Activated B cell treated with CpG ODN at 0.5 μM for 24 hours (primary cell): ENCODE data around the gene CD247. TPM values are rescaled to one million over a fixed set of nuclear protein-coding genes. Genes with fewer than 3 reads are reported as not detected.

Experiments used
- ATAC-seq: fragments of 200-7000 bp; cut with Tn5 transposase; one replicate; pipeline ENCODE4 v1.10.0; 2021; ENCODE audit warnings: low read depth, mild to moderate bottlenecking, moderate library complexity
- CTCF ChIA-PET: fragments of 350-600 bp; sonication (Branson Sonifier 250); formaldehyde crosslinking; loops from one replicate; lab custom pipeline; 2021; ENCODE audit warnings: antibody characterized with exemption; lab: Charles Lee
- POLR2A ChIA-PET: fragments of 350-600 bp; sonication (Branson Sonifier 250); formaldehyde crosslinking; loops from one replicate; lab custom pipeline; 2021; ENCODE audit warnings: antibody characterized with exemption; lab: Charles Lee
- DNase-seq: peaks from one replicate; pipeline ENCODE4 v3.0.0; 2022
- H3K27ac Mint-ChIP-seq: one replicate; pipeline ENCODE4 v1.8.0; 2020; ENCODE audit warnings: mixed read lengths
- H3K27me3 Mint-ChIP-seq: one replicate; pipeline ENCODE4 v1.8.0; 2021; ENCODE audit warnings: mixed read lengths
- H3K36me3 Mint-ChIP-seq: one replicate; pipeline ENCODE4 v1.8.0; 2021; ENCODE audit warnings: low read depth, mixed read lengths
- H3K4me1 Mint-ChIP-seq: one replicate; pipeline ENCODE4 v1.8.0; 2021; ENCODE audit warnings: mixed read lengths
- H3K4me3 Mint-ChIP-seq: one replicate; pipeline ENCODE4 v1.8.0; 2020; ENCODE audit warnings: mild to moderate bottlenecking, mixed read lengths
- H3K9me3 Mint-ChIP-seq: one replicate; pipeline ENCODE4 v1.8.0; 2020; ENCODE audit warnings: mixed read lengths
- intact Hi-C: fragments of 100-400 bp; cut with micrococcal nuclease; formaldehyde crosslinking; loops from one replicate; pipeline ENCODE4 v1.15.1; 2024
- total RNA-seq: library from RNA; stranded (reverse); gene quantifications from 2 replicates; pipeline ENCODE4 v1.2.3, GENCODE V29; 2022
- TF ChIP-seq, protein P1 (sequence below): fragments of 200-600 bp; IDR thresholded peaks from one replicate; pipeline ENCODE4 v1.8.0; 2022; ENCODE audit warnings: antibody characterized with exemption, mild to moderate bottlenecking

The CD247 gene
- total RNA-seq, 1 donor from 2014 or later: 1.0 TPM

DNA sequence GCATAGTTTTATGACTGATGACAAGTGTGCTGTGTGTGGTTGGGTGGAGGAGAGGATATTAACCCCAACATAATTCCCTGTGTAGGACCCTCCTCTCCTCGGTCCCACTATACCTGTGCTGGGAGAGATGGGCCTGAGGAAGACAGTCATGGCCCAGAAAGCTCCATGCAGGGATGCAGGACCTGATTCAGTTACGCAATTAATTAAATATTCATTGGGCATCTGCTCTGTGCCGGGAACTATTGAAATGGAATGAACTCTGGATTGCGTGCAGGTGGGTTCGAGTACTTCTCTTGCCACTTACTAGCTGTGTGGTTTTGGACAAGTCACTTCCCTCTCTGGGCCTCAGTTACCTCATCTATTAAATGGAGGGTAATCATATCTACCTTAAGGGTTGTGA is 74.6 kb downstream of the CD247 start:
- Mint-ChIP-seq H3K4me3 (no peak overlapping the region), H3K9me3 (no peaks in the 10 kb centered on the region), H3K27me3 (no peaks in the 10 kb centered on the region), H3K36me3 (no peaks in the 10 kb centered on the region), H3K27ac (no peak overlapping the region), H3K4me1 (peaks cover 36% of the 10 kb centered on the region)
- ATAC-seq: no peak
- intact Hi-C loops: loop anchor here (2.0 kb wide), 1 partner anchor 223 kb away; the partner anchor contains the start of gene POU2F1
- TF ChIP-seq, protein P1, sequence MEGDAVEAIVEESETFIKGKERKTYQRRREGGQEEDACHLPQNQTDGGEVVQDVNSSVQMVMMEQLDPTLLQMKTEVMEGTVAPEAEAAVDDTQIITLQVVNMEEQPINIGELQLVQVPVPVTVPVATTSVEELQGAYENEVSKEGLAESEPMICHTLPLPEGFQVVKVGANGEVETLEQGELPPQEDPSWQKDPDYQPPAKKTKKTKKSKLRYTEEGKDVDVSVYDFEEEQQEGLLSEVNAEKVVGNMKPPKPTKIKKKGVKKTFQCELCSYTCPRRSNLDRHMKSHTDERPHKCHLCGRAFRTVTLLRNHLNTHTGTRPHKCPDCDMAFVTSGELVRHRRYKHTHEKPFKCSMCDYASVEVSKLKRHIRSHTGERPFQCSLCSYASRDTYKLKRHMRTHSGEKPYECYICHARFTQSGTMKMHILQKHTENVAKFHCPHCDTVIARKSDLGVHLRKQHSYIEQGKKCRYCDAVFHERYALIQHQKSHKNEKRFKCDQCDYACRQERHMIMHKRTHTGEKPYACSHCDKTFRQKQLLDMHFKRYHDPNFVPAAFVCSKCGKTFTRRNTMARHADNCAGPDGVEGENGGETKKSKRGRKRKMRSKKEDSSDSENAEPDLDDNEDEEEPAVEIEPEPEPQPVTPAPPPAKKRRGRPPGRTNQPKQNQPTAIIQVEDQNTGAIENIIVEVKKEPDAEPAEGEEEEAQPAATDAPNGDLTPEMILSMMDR: no peak
- DNase-seq: no peak
- CTCF ChIA-PET: interaction anchor here (1.2 to 5.5 kb wide), 9 partner anchors 11 to 224 kb away, joined by 3 to 42 read pairs (median 4); no protein-coding TSS in a partner anchor
- POLR2A ChIA-PET: interaction anchor here (0.9 kb wide), 1 partner anchor 26 kb away, joined by 3 read pairs; no protein-coding TSS in a partner anchor

- H3K27me3 Mint-ChIP-seq: no peaks in the 10 kb centered on the region
- peaks cover 37% of the 10 kb centered on the region for H3K4me1 Mint-ChIP-seq
- H3K36me3 Mint-ChIP-seq: no peaks in the 10 kb centered on the region
- ATAC-seq (no peak), DNase-seq (no peak)
- TF ChIP-seq, protein P1: no peak
- ChIA-PET POLR2A (no interaction called here), CTCF (interaction anchor here (0.9 to 5.5 kb wide), 17 partner anchors 10 to 382 kb away, joined by 3 to 42 read pairs (median 5); partner anchors contain the start of gene POU2F1)
- H3K9me3 Mint-ChIP-seq: no peaks in the 10 kb centered on the region
- no peak overlapping the region for H3K4me3 Mint-ChIP-seq
- H3K27ac Mint-ChIP-seq: no peak overlapping the region
- intact Hi-C loops: loop anchor here (1.0 to 2.0 kb wide), 6 partner anchors 42 to 377 kb away; partner anchors contain the start of gene POU2F1
These were observed 75.3 kb downstream of the CD247 start for GRCh38 chr1:167442854-167443565.

DNA sequence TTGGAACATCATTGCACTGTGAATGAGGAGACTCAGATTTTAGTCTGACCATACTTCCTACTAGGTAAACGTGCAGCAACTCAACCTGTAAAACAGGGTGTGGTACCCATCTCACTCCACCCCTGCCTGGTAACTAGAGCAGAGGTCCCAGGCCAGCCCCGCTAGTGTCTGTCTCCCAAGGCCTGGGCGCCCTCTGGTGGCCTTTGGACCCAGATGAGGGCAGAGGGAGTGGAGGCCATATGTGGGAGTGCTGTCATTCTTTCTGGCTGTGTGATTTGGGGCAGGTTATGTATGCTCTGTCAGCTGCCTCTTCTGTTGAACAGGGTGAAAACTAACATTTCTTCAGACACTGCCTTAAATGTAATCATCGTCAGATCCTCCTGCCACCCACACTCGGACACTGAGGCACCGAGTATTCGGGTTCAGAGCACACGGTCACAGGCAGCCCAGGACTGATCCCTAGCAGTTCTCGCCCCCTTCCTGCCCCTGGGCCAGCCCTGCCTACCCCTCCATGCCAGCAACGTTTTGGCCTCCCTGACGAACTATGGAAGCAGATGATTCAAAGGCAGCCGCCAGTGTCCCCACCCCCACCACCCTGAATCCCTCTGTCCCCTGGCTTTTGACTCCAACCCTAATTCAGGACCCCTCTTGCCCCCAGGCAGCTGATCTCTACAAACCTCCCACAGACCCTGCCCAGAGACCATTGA is 76.0 kb downstream of the CD247 start:
- TF ChIP-seq, protein P1: no peak
- intact Hi-C loops: loop anchor here (1.0 to 2.0 kb wide), 6 partner anchors 41 to 376 kb away; partner anchors contain the start of gene POU2F1
- no peaks in the 10 kb centered on the region for H3K27me3 Mint-ChIP-seq
- peak; percentile 75 for DNase-seq
- no peak overlapping the region for H3K27ac Mint-ChIP-seq
- peaks cover 35% of the 10 kb centered on the region for H3K4me1 Mint-ChIP-seq
- ChIA-PET CTCF (interaction anchor here (0.9 to 5.5 kb wide), 16 partner anchors 10 to 381 kb away, joined by 3 to 42 read pairs (median 5); partner anchors contain the start of gene POU2F1), POLR2A (no interaction called here)
- H3K9me3 Mint-ChIP-seq: no peaks in the 10 kb centered on the region
- no peaks in the 10 kb centered on the region for H3K36me3 Mint-ChIP-seq
- H3K4me3 Mint-ChIP-seq: no peak overlapping the region
- peak; percentile 92 for ATAC-seq

DNA sequence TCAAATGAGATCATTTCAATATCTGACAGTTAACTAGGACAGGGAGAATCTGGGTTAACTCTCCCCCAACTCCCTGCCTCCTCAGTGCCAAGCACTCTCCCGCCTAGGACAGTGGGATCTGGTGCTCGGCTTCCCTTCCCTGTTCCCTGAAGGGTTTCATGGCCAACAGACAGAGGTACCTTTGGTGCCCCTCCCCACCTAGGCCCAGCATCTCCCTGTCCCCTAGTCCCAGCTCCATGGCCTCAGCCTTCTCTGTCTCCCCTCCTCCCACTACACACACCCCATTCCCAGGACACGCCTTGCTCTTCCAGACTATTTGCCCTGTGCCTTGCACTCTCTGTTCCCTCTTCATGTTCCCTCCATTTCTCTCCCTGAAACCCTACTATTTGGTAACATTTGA is 77.1 kb downstream of the CD247 start:
- Mint-ChIP-seq H3K36me3 (no peaks in the 10 kb centered on the region), H3K27ac (peak overlapping the region; percentile 11), H3K9me3 (no peaks in the 10 kb centered on the region), H3K4me3 (no peak overlapping the region), H3K4me1 (peaks cover 38% of the 10 kb centered on the region), H3K27me3 (no peaks in the 10 kb centered on the region)
- CTCF ChIA-PET: interaction anchor here (1.0 to 5.5 kb wide), 13 partner anchors 9 to 380 kb away, joined by 3 to 42 read pairs (median 5); partner anchors contain the start of gene POU2F1
- ATAC-seq: no peak
- TF ChIP-seq, protein P1: no peak
- no peak for DNase-seq
- intact Hi-C loops: no loop called here
- POLR2A ChIA-PET: interaction anchor here (1.4 kb wide), 1 partner anchor 86 kb away, joined by 3 read pairs; no protein-coding TSS in a partner anchor
